ENCODE results near the gene CAMTA1.
A peak's percentile ranks its signal among the peaks of the same experiment; 100 is the strongest.

CAMTA1 gene

DNA sequence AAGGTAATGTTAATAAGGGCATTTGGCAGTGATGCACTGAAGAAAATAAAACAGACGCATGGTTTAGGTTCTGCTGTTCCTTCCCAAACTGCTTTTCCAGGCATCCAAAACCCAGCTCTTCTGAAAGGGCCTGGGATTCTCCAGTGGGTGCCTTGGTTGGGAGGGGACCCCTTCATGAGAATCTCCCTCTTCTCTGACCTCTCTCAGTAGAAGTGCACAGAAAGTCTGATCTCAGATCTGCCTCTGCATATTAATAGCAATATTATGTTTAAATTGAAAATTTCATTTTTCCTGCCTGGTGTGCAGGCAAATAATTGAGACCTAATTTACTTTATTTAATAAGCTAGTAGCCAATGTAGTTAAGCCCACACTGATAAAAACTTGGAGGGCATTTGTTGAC, 260.6 kb downstream of the CAMTA1 start:
- no peak for TF ChIP-seq Cebpa-rat (IDR thresholded peaks at IDR 0.05)
- H3K9ac ChIP-seq, result no peak overlapping the region
- H3K4me3 ChIP-seq, result no peak overlapping the region
- H3K27ac ChIP-seq, result no peak overlapping the region
- no peaks in the 10 kb centered on the region for H3K27me3 ChIP-seq
- H3K36me3 ChIP-seq, result no peaks in the 10 kb centered on the region
- H3K9me3 ChIP-seq (replicated peaks in 1 of 11), result no peaks in the 10 kb centered on the region
- H3K4me1 ChIP-seq, result peaks cover 0 to 24% (median 14%) of the 10 kb centered on the region in 10 experiments; a peak in 14 of 20 replicates
- H4K20me1 ChIP-seq, result peaks cover 0 to 31% (median 0%) of the 10 kb centered on the region in 11 experiments; a peak in 6 of 22 replicates
- H3K4me2 ChIP-seq, result peak overlapping the region in 7 of 11 experiments; percentile 17 to 58 (median 44); a peak in 9 of 22 replicates

DNA sequence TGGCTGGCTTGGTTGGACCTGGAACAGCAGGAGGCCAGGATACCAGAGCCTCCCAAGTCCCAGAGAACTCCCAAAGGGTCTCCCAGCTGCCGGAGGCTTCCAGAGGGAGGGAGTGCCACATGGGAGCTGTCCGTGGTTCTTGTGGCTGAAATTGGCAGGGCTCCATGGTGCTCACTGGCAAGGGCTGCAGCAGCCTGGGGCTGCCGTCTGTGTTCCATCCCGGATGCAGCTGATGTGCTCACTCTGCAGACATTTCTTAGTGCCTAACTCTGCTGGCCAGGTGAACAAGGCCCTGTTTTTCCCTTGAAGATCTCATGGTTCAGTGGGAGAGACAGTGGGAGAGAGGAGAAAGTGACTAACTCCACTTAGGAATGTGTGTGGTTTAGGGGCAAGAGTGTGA, 261.1 kb downstream of the CAMTA1 start:
- Histone ChIP-seq H3K36me3 (no peaks in the 10 kb centered on the region), H3K4me3 (no peak overlapping the region), H3K9me3 (replicated peaks in 1 of 11) (no peaks in the 10 kb centered on the region), H4K20me1 (peaks cover 0 to 31% (median 0%) of the 10 kb centered on the region in 11 experiments; a peak in 6 of 22 replicates), H3K27me3 (no peaks in the 10 kb centered on the region), H3K4me1 (peaks cover 0 to 24% (median 14%) of the 10 kb centered on the region in 10 experiments; a peak in 14 of 20 replicates), H3K9ac (no peak overlapping the region), H3K27ac (no peak overlapping the region), H3K4me2 (peak overlapping the region in 8 of 11 experiments; percentile 17 to 58 (median 42); a peak in 13 of 22 replicates)
- no peak for TF ChIP-seq Cebpa-rat (IDR thresholded peaks at IDR 0.05)

DNA sequence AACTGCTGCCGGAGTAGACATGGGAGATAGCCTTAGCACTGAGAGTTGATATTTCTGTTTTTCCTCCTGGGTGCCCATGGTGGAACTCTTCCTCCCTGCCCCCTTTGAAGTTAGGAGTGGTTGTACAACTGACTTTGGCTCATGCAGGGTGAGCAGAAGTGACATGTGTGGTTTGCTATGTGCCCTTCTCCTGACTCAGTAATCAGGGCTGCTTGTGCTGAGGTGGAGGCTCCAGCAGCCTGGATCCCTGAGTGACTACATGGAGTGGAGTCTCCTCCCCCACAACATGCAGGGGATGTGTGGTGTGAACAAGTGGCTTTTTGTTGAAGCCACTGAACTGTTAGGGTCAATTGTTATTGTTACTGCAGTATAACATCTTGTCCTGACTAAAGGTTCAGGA, 261.6 kb downstream of the CAMTA1 start:
- Histone ChIP-seq H3K27me3 (no peaks in the 10 kb centered on the region), H3K4me3 (no peak overlapping the region), H4K20me1 (peaks cover 0 to 31% (median 0%) of the 10 kb centered on the region in 11 experiments; a peak in 6 of 22 replicates), H3K4me2 (peak overlapping the region in 8 of 11 experiments; percentile 17 to 58 (median 42); a peak in 14 of 22 replicates), H3K4me1 (peaks cover 0 to 24% (median 14%) of the 10 kb centered on the region in 10 experiments; a peak in 14 of 20 replicates), H3K9ac (no peak overlapping the region), H3K27ac (no peak overlapping the region), H3K9me3 (replicated peaks in 1 of 11) (no peaks in the 10 kb centered on the region), H3K36me3 (no peaks in the 10 kb centered on the region)
- no peak for TF ChIP-seq Cebpa-rat (IDR thresholded peaks at IDR 0.05)

DNA sequence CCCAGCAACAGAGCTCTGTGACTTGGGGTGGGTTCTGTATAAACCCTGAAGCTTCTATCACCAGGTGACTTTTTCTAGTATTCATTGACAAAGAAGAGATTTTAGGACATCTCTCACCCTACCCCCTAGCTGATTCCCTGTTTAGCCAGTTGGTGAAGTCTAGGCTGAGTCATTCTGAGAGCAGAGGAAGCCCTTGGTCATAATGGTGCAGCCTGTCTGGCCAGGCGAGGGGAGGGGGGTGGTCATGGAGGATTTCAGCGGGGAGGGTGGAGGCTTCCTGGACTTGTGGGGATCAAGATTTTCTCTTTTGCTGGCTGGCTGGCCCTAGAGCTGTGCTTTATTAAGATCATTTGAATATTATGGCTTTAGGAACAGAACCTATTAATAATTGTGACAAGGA, 262.6 kb downstream of the CAMTA1 start:
- Histone ChIP-seq H3K36me3 (no peaks in the 10 kb centered on the region), H3K27me3 (no peaks in the 10 kb centered on the region), H3K4me3 (no peak overlapping the region), H3K9me3 (replicated peaks in 1 of 11) (no peaks in the 10 kb centered on the region), H3K4me1 (peaks cover 0 to 20% (median 14%) of the 10 kb centered on the region in 10 experiments; a peak in 14 of 20 replicates), H3K9ac (no peak overlapping the region), H4K20me1 (peaks cover 0 to 25% (median 0%) of the 10 kb centered on the region in 11 experiments; a peak in 6 of 22 replicates), H3K27ac (no peak overlapping the region), H3K4me2 (peak overlapping the region in 2 of 11 experiments; percentile 41 to 58; a peak in 1 of 22 replicates)
- TF ChIP-seq Cebpa-rat (IDR thresholded peaks at IDR 0.05), result no peak

DNA sequence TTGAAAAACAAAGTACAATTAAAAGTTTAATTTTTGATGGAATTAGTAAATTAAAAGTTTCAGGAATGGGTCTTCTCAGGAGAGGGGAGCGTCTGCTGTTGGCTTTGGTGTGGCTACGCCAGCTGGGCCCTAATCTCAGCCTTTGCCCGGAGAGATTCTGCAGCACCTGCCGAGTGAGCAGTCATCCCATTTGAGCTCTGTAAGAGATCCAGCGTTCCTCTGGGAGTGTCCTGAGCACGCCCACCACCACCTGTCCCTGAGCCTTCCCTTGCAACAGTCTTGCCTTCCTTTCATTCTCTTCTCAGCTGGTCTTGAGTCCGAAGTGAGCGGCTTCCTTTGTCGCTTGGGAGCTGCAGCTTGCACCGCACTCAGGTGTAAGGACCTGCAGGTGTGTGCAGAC, 263.1 kb downstream of the CAMTA1 start:
- Histone ChIP-seq H3K27ac (no peak overlapping the region), H3K4me1 (peaks cover 0 to 22% (median 15%) of the 10 kb centered on the region in 10 experiments; a peak in 14 of 20 replicates), H3K36me3 (no peaks in the 10 kb centered on the region), H3K27me3 (no peaks in the 10 kb centered on the region), H3K4me2 (no peak overlapping the region), H3K4me3 (no peak overlapping the region), H3K9ac (no peak overlapping the region), H3K9me3 (replicated peaks in 1 of 11) (no peaks in the 10 kb centered on the region), H4K20me1 (peaks cover 0 to 20% (median 0%) of the 10 kb centered on the region in 11 experiments; a peak in 6 of 22 replicates)
- no peak for TF ChIP-seq Cebpa-rat (IDR thresholded peaks at IDR 0.05)

DNA sequence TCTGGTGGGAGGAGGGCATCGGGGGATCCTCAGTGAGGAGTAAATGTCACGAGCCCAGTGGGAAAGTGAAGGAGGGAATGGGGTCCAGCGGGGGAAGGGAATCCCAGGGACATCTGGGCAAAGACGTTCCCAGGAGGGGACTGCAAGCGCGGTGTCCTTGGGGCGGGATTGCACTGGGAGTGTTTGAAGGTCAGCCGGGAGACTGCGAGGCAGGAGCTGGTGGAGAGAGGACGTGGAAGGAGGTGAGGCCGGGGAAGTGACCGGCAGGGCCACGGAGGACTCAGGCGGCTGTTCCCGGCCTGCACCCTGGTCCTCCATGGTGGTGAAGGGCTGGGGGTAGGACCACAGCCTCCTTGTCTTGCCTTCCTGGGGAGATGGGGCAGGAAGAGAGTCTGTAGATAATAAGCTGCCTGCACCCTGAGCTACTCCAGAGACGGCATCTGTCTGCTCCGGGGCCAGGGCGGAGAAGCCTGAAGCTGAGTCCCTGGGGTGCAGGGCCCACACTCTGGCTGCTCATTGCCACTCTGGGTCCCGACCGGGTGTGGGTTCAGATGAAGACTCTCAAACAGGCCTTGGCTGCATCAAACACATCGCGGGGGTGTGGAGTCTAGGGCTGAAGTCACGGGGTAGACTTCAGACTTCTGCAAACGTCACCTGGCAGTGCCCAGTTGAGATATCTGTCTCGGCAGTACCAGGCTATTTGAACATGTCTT, 264.8 kb downstream of the CAMTA1 start:
- H3K27ac ChIP-seq, result no peak overlapping the region
- H3K4me2 ChIP-seq, result no peak overlapping the region
- peaks cover 8 to 13% (median 9%) of the 10 kb centered on the region in 11 experiments; a peak in 21 of 22 replicates for H3K9me3 ChIP-seq (replicated peaks in 1 of 11)
- peaks cover 0 to 37% (median 27%) of the 10 kb centered on the region in 10 experiments; a peak in 15 of 20 replicates for H3K4me1 ChIP-seq
- no peak for TF ChIP-seq Cebpa-rat (IDR thresholded peaks at IDR 0.05)
- H3K9ac ChIP-seq, result no peak overlapping the region
- H3K27me3 ChIP-seq, result no peaks in the 10 kb centered on the region
- no peaks in the 10 kb centered on the region for H3K36me3 ChIP-seq
- H4K20me1 ChIP-seq, result peaks cover 0 to 13% (median 0%) of the 10 kb centered on the region in 11 experiments; a peak in 5 of 22 replicates
- H3K4me3 ChIP-seq, result no peak overlapping the region

DNA sequence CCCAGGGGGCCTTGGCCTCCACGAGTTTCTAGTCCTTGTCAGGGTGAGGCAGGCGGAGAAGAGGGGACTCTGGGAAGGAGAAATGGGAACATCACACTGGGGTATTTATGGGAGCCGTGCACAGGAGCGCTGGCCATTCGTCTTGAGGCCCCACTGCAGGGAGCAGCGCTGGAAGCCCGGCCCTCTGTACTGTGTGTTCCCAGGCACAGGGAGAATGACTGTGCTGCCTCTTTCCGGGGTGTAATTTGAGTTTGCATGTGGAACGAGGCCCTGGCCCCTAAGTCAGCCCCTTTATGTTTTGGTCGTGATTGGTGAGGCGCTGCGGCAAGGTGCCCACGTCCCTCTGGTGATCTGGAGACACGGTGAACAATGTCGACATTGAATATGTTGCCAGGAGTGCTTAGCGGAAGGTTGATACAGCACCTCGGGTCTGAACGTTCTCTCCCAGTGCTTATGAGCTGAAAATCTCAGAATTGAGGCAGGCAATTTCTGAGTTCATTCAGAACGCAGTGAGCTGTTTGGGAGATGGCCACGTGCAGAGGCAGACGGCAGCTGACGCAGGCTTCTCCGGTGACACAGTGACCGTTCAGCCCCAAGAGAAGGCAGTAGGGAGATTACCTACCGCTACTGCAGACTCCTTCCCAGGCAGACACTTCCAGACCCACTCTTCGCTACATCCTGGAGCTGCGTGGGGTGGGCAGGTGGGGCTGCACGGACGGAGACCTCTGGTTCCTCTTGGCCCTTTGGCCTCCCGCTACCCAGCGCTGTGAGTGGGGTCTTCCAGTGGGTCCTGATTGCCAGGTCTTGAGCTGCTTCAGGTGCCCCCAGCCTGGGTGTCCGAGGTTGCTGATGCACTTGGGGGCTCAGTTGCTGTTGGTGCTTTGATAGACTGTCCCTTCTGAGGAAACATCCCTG, 265.8 kb downstream of the CAMTA1 start:
- Histone ChIP-seq H3K27ac (no peak overlapping the region), H3K9me3 (replicated peaks in 1 of 11) (peaks cover 11 to 19% (median 14%) of the 10 kb centered on the region in 11 experiments; a peak in 21 of 22 replicates), H3K36me3 (no peaks in the 10 kb centered on the region), H4K20me1 (peaks cover 0 to 13% (median 0%) of the 10 kb centered on the region in 11 experiments; a peak in 5 of 22 replicates), H3K4me2 (no peak overlapping the region), H3K4me3 (no peak overlapping the region), H3K9ac (no peak overlapping the region), H3K4me1 (peaks cover 0 to 34% (median 26%) of the 10 kb centered on the region in 10 experiments; a peak in 15 of 20 replicates), H3K27me3 (no peaks in the 10 kb centered on the region)
- no peak for TF ChIP-seq Cebpa-rat (IDR thresholded peaks at IDR 0.05)

DNA sequence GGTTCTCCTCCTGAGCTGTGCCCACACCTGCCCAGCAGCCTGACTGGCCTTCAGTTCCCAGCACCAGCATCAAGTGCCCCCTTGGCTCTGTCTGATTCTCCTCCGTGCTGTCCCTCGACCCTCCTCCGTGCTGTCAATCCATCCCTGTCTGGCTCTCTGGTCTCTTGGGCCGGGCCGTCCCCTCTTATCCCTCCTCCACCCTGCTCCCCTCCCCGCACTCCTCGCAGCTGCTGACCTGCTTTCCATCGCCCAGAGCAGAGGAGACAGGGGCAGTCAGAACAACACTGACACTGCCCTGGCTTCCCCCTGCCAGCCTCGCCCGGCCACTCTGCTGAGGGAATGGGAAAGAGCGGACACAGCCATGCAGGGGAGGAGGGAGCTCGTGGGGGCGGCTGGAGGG, 267.4 kb downstream of the CAMTA1 start:
- Histone ChIP-seq H3K4me1 (peaks cover 0 to 19% (median 12%) of the 10 kb centered on the region in 10 experiments; a peak in 15 of 20 replicates), H3K27me3 (no peaks in the 10 kb centered on the region), H4K20me1 (no peaks in the 10 kb centered on the region; a peak in 2 of 22 replicates), H3K4me3 (no peak overlapping the region), H3K9ac (no peak overlapping the region), H3K9me3 (replicated peaks in 1 of 11) (peaks cover 11 to 19% (median 14%) of the 10 kb centered on the region in 11 experiments; a peak in 21 of 22 replicates), H3K36me3 (no peaks in the 10 kb centered on the region), H3K27ac (no peak overlapping the region), H3K4me2 (no peak overlapping the region)
- TF ChIP-seq Cebpa-rat (IDR thresholded peaks at IDR 0.05), result no peak

Measured in BLaER1 treated with 17β-estradiol and CSF1 and Interleukin-3, amounts not matched to agents 10 nM and 100 nM (cell line).